ENCODE results near the gene SIGLEC11. TPM values are rescaled to one million over a fixed set of nuclear protein-coding genes. Genes with fewer than 3 reads are reported as not detected.

Gene SIGLEC11
- total and polyA plus RNA-seq, 2 donors (not counting 1 experiment from before 2014, with no cell fraction given) = 0.09 TPM; not detected in 1

DNA sequence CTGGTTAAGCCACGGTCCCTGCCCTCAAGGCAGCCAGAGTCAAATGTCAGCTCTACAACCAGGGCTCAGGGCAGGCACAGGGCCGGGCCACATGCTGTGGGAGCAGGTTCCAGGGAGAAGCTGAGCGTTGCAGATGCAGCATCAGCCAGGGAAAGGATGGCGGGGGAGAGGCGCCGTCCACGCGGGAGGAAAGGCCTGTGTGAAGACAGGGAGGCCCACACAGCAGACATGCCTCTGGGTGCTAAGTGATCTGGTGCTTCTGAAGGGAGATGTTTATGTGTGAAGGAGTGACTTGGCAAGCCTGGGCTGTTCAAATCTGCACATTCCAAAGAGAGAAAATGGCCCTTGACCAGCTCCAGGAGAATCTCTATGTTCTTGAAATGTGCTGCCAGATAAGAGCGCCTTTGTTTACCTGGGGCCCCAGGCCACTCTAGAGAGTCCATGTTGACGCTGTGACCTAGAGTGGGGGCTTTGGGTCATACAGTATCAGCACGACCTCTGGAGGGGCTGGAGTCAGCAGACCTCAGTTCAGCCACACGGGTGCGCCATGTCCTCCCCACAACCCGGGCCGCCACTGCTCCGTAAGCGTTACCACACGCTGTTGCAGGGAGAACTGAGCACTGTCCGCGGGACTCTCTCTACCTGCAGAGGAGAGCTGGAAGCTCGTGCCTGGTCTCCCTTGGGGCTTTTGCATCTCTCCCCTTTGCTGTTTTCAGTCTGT, 47.8 kb downstream of the SIGLEC11 start:
- peak overlapping the region; percentile 80 for H3K27ac Mint-ChIP-seq
- ChIA-PET POLR2A (no interaction called here), CTCF (interaction anchor here (0.8 to 3.7 kb wide), 2 partner anchors 16 to 23 kb away, joined by 3 to 16 read pairs; partner anchors contain the start of gene IL4I1)
- H3K4me3 ChIP-seq (ENCODE audit: control extremely low read depth in 1 of 5, extremely low read depth in 1 of 5, insufficient read depth in 1 of 5, low read depth in 2 of 5, low read length in 4 of 5) = no peak overlapping the region
- no peak overlapping the region for H2AFZ ChIP-seq (ENCODE audit: insufficient read depth, low read depth, low read length, poor library complexity, severe bottlenecking)
- TF ChIP-seq, protein P1, sequence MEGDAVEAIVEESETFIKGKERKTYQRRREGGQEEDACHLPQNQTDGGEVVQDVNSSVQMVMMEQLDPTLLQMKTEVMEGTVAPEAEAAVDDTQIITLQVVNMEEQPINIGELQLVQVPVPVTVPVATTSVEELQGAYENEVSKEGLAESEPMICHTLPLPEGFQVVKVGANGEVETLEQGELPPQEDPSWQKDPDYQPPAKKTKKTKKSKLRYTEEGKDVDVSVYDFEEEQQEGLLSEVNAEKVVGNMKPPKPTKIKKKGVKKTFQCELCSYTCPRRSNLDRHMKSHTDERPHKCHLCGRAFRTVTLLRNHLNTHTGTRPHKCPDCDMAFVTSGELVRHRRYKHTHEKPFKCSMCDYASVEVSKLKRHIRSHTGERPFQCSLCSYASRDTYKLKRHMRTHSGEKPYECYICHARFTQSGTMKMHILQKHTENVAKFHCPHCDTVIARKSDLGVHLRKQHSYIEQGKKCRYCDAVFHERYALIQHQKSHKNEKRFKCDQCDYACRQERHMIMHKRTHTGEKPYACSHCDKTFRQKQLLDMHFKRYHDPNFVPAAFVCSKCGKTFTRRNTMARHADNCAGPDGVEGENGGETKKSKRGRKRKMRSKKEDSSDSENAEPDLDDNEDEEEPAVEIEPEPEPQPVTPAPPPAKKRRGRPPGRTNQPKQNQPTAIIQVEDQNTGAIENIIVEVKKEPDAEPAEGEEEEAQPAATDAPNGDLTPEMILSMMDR (IDR thresholded peaks at IDR 0.05) = no peak
- no peak for TF ChIP-seq EZH2 (IDR thresholded peaks at IDR 0.05; ENCODE audit: borderline replicate concordance, insufficient read depth, low read depth, low read length, poor library complexity, severe bottlenecking)
- WGBS (ENCODE audit: insufficient coverage) = 90% methylated on average over 21 of the region's 21 CpGs
- H3K4me1 ChIP-seq (ENCODE audit: control insufficient read depth in 2 of 2, insufficient read depth in 2 of 2, low read length in 2 of 2) = peaks cover 18 to 32% of the 10 kb centered on the region in 2 donors
- H3K9me3 Mint-ChIP-seq (ENCODE audit: insufficient read depth) = no peaks in the 10 kb centered on the region
- ATAC-seq (ENCODE audit: low read depth) = no peak
- no peak overlapping the region for H3K4me3 Mint-ChIP-seq
- peaks cover 44% of the 10 kb centered on the region for H3K79me2 ChIP-seq (ENCODE audit: control insufficient read depth, insufficient read depth, low read length)
- no peak overlapping the region for H3K27ac ChIP-seq (ENCODE audit: low read length in 2 of 2)
- H3K9ac ChIP-seq (ENCODE audit: low read length) = no peak overlapping the region
- peaks cover 0 to 57% of the 10 kb centered on the region in 2 experiments for H3K36me3 ChIP-seq (replicated peaks in 1 of 2; ENCODE audit: control extremely low read depth in 1 of 2, control insufficient read depth in 1 of 2, extremely low read depth in 1 of 2, insufficient read depth in 2 of 2, low read length in 1 of 2)
- no peak overlapping the region for H3K4me2 ChIP-seq (replicated peaks; ENCODE audit: low read depth, low read length, poor library complexity, severe bottlenecking)
- no peaks in the 10 kb centered on the region for H3K27me3 Mint-ChIP-seq
- H3K9me3 ChIP-seq (ENCODE audit: control extremely low read depth in 1 of 3, control insufficient read depth in 2 of 3, insufficient read depth in 1 of 3, low read length in 2 of 3) = peaks cover 0 to 3% (median 0%) of the 10 kb centered on the region in 3 donors
- peaks cover 66% of the 10 kb centered on the region for H3K4me1 Mint-ChIP-seq
- intact Hi-C loops (cut with micrococcal nuclease) = no loop called here
- no peak for DNase-seq
- peaks cover 39% of the 10 kb centered on the region for H4K20me1 ChIP-seq (ENCODE audit: control insufficient read depth, insufficient read depth, low read length, poor library complexity, severe bottlenecking)
- H3K27me3 ChIP-seq (replicated peaks in 1 of 4; ENCODE audit: control extremely low read depth in 1 of 4, control insufficient read depth in 3 of 4, insufficient read depth in 4 of 4, low read length in 3 of 4) = no peaks in the 10 kb centered on the region
